Sigmoid colon (tissue), 4 donors: ENCODE measurements around the gene PLA2G10.

Source experiments
- CTCF ChIP-seq, 4 experiments: fragments of 450-650 bp in 3 of 4; fragments of 200-600 bp in 1 of 4; IDR thresholded peaks; one replicate each; pipeline ENCODE4 v1.5.1; 2016 to 2019; ENCODE audit warnings: antibody characterized with exemption in 4 of 4, mild to moderate bottlenecking in 3 of 4, moderate library complexity in 2 of 4
- EP300 ChIP-seq, 4 donors: sonication (generic); formaldehyde crosslinking; IDR thresholded peaks; one replicate each; pipeline ENCODE4 v1.6.1; 2017; ENCODE audit warnings: antibody characterized with exemption in 4 of 4
- POLR2A ChIP-seq, 2 donors: fragments of 450-650 bp; IDR thresholded peaks; one replicate each; pipeline ENCODE4 v1.6.1; 2016; ENCODE audit warnings: antibody characterized with exemption in 2 of 2, mild to moderate bottlenecking in 2 of 2, moderate library complexity in 2 of 2
- POLR2AphosphoS5 ChIP-seq, 4 donors: sonication (generic); formaldehyde crosslinking; IDR thresholded peaks; one replicate each; pipeline ENCODE4 v1.6.1; 2017; ENCODE audit warnings: antibody characterized with exemption in 4 of 4

DNA sequence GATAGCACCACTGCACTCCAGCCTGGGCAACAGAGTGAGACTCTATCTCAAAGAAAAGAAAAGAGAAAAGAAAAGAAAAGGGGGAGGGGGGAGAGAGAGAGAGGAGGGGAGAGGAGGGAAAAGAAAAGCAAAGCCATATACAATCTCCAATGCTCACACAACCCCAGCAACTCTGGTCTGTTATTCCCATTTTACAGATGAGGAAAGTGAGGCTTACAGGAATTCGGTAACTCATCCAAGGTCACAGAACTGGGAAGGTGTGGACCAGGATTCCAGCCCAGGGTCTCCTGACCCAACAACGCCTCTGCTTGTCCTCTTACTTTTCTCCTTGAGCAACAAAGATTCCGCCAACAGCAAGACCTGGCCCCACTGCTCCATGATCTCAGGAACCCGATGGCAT is 13.0 kb downstream of the PLA2G10 start:
- TF ChIP-seq POLR2A (IDR thresholded peaks at IDR 0.05) = no peak
- TF ChIP-seq CTCF (IDR thresholded peaks at IDR 0.05) = no peak
- TF ChIP-seq POLR2AphosphoS5 (IDR thresholded peaks at IDR 0.05) = no peak
- TF ChIP-seq EP300 (IDR thresholded peaks at IDR 0.05) = no peak
